ENCODE measurements around the gene RAD54L.

Gene RAD54L

DNA sequence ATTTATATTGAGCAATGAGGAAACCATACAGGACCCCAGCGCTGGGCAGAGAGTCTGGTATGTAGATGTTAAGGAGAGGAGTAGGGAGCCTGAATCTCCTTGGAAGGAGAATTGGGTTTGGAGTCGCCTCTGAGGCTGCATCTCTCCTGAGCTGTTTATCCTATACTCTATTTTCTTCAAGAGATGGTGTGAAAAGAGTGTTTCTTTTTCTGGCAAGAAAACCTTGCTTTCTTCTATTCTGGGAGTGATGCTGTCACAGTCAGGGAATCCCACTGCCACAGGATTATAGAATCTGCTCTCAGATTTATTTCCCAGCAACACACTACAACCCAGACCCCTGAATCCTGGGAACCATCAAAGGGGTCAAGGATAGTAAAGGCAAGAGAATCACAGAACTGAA lies 41.2 kb upstream of the RAD54L start:
- Histone ChIP-seq H3K4me3 (ENCODE audit: low read length) (no peak overlapping the region), H3K9me3 (ENCODE audit: insufficient read depth, low read length) (no peaks in the 10 kb centered on the region), H3K79me2 (ENCODE audit: low read length) (no peaks in the 10 kb centered on the region), H3K27ac (ENCODE audit: low read length) (no peak overlapping the region), H3K9ac (ENCODE audit: low read length) (no peak overlapping the region), H3K36me3 (replicated peaks; ENCODE audit: low read depth, low read length) (no peaks in the 10 kb centered on the region), H3K27me3 (ENCODE audit: low read depth, low read length) (no peaks in the 10 kb centered on the region), H4K20me1 (ENCODE audit: insufficient read depth, low read length) (no peaks in the 10 kb centered on the region), H3K4me1 (ENCODE audit: low read length) (no peaks in the 10 kb centered on the region), H2AFZ (ENCODE audit: low read depth, low read length) (no peak overlapping the region), H3K4me2 (ENCODE audit: low read length) (no peak overlapping the region)
- TF ChIP-seq EZH2phosphoT487 (IDR thresholded peaks at IDR 0.05; ENCODE audit: low read depth) (no peak), CTCF (IDR thresholded peaks at IDR 0.05; ENCODE audit: low read depth, low read length) (no peak)

DNA sequence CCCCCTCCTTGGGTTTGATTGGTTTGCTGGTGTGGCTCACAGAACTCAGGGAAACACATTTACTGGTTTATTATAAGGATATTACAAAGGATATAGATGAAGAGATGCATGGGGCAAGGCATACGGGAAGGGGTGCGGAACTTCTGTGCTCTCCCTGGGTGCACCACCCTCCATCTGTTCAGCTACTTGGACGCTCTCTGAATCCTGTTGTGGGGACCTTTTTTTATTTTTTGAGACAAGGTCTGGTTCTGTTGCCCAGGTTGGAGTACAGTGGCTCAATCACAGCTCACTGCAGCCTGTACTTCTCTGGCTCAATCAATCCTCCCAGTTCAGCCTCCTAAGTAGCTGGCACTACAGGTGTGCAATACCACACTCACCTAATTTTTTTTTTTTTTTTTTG lies 37.0 kb upstream of the RAD54L start:
- no peaks in the 10 kb centered on the region for H4K20me1 ChIP-seq (ENCODE audit: insufficient read depth, low read length)
- TF ChIP-seq EZH2phosphoT487 (IDR thresholded peaks at IDR 0.05; ENCODE audit: low read depth) (no peak), CTCF (IDR thresholded peaks at IDR 0.05; ENCODE audit: low read depth, low read length) (no peak)
- no peak overlapping the region for H3K4me3 ChIP-seq (ENCODE audit: low read length)
- no peaks in the 10 kb centered on the region for H3K4me1 ChIP-seq (ENCODE audit: low read length)
- H3K79me2 ChIP-seq (ENCODE audit: low read length): no peaks in the 10 kb centered on the region
- H3K27ac ChIP-seq (ENCODE audit: low read length): no peak overlapping the region
- no peaks in the 10 kb centered on the region for H3K9me3 ChIP-seq (ENCODE audit: insufficient read depth, low read length)
- no peaks in the 10 kb centered on the region for H3K36me3 ChIP-seq (replicated peaks; ENCODE audit: low read depth, low read length)
- H2AFZ ChIP-seq (ENCODE audit: low read depth, low read length): no peak overlapping the region
- H3K27me3 ChIP-seq (ENCODE audit: low read depth, low read length): no peaks in the 10 kb centered on the region
- H3K9ac ChIP-seq (ENCODE audit: low read length): no peak overlapping the region
- no peak overlapping the region for H3K4me2 ChIP-seq (ENCODE audit: low read length)

- no peak overlapping the region for H3K4me3 ChIP-seq (ENCODE audit: low read length)
- H3K9me3 ChIP-seq (ENCODE audit: insufficient read depth, low read length): no peaks in the 10 kb centered on the region
- no peak overlapping the region for H2AFZ ChIP-seq (ENCODE audit: low read depth, low read length)
- no peaks in the 10 kb centered on the region for H4K20me1 ChIP-seq (ENCODE audit: insufficient read depth, low read length)
- no peak for TF ChIP-seq EZH2phosphoT487 (IDR thresholded peaks at IDR 0.05; ENCODE audit: low read depth)
- TF ChIP-seq CTCF (IDR thresholded peaks at IDR 0.05; ENCODE audit: low read depth, low read length): no peak
- H3K79me2 ChIP-seq (ENCODE audit: low read length): no peaks in the 10 kb centered on the region
- H3K9ac ChIP-seq (ENCODE audit: low read length): no peak overlapping the region
- H3K27ac ChIP-seq (ENCODE audit: low read length): no peak overlapping the region
- no peaks in the 10 kb centered on the region for H3K36me3 ChIP-seq (replicated peaks; ENCODE audit: low read depth, low read length)
- H3K27me3 ChIP-seq (ENCODE audit: low read depth, low read length): no peaks in the 10 kb centered on the region
- H3K4me2 ChIP-seq (ENCODE audit: low read length): no peak overlapping the region
- H3K4me1 ChIP-seq (ENCODE audit: low read length): no peaks in the 10 kb centered on the region
Observed at GRCh38 chr1:46211051-46211450, 36.5 kb upstream of the RAD54L start.

- Histone ChIP-seq H4K20me1 (ENCODE audit: insufficient read depth, low read length) (no peaks in the 10 kb centered on the region), H3K27ac (ENCODE audit: low read length) (no peak overlapping the region), H3K4me3 (ENCODE audit: low read length) (no peak overlapping the region), H3K79me2 (ENCODE audit: low read length) (no peaks in the 10 kb centered on the region), H3K4me2 (ENCODE audit: low read length) (no peak overlapping the region), H3K4me1 (ENCODE audit: low read length) (no peaks in the 10 kb centered on the region), H3K9me3 (ENCODE audit: insufficient read depth, low read length) (no peaks in the 10 kb centered on the region), H3K9ac (ENCODE audit: low read length) (no peak overlapping the region), H3K27me3 (ENCODE audit: low read depth, low read length) (no peaks in the 10 kb centered on the region), H2AFZ (ENCODE audit: low read depth, low read length) (no peak overlapping the region), H3K36me3 (replicated peaks; ENCODE audit: low read depth, low read length) (no peaks in the 10 kb centered on the region)
- no peak for TF ChIP-seq CTCF (IDR thresholded peaks at IDR 0.05; ENCODE audit: low read depth, low read length)
- TF ChIP-seq EZH2phosphoT487 (IDR thresholded peaks at IDR 0.05; ENCODE audit: low read depth): no peak
Observed at GRCh38 chr1:46215504-46215903, 32.1 kb upstream of the RAD54L start.

All from OCI-LY3 (cell line).